ENCODE measurements around the gene APBB2.

- no peak for TF ChIP-seq POLR2A (IDR thresholded peaks at IDR 0.05)
- no peak for TF ChIP-seq CTCF (IDR thresholded peaks at IDR 0.05)
Observed at GRCh38 chr4:40912460-40913184, 301.7 kb downstream of the APBB2 start.
